GM12878 (cell line): Measurements from ENCODE around the gene ADARB1.

Experiments
- TARDBP ChIP-seq: IDR thresholded peaks from 2 replicates; pipeline ENCODE4 v1.6.1; 2016; ENCODE audit warnings: borderline replicate concordance
- ZSCAN29 ChIP-seq: fragments of 450-650 bp; IDR thresholded peaks from 2 replicates; pipeline ENCODE4 v1.6.1; 2017; ENCODE audit warnings: mild to moderate bottlenecking, moderate library complexity
- TF ChIP-seq, protein P1 (sequence below): IDR thresholded peaks from 2 replicates; pipeline ENCODE4 v1.6.1; 2012; ENCODE audit warnings: mild to moderate bottlenecking, low read depth, low read length
- TF ChIP-seq, protein P2 (sequence below): IDR thresholded peaks from 2 replicates; pipeline ENCODE4 v1.6.1; 2011; ENCODE audit warnings: low read depth, low read length, improper control_type of control experiment, borderline replicate concordance

GRCh38 chr21:45155910-45156309 lies 81.5 kb downstream of the ADARB1 start:
- TF ChIP-seq, protein P1, sequence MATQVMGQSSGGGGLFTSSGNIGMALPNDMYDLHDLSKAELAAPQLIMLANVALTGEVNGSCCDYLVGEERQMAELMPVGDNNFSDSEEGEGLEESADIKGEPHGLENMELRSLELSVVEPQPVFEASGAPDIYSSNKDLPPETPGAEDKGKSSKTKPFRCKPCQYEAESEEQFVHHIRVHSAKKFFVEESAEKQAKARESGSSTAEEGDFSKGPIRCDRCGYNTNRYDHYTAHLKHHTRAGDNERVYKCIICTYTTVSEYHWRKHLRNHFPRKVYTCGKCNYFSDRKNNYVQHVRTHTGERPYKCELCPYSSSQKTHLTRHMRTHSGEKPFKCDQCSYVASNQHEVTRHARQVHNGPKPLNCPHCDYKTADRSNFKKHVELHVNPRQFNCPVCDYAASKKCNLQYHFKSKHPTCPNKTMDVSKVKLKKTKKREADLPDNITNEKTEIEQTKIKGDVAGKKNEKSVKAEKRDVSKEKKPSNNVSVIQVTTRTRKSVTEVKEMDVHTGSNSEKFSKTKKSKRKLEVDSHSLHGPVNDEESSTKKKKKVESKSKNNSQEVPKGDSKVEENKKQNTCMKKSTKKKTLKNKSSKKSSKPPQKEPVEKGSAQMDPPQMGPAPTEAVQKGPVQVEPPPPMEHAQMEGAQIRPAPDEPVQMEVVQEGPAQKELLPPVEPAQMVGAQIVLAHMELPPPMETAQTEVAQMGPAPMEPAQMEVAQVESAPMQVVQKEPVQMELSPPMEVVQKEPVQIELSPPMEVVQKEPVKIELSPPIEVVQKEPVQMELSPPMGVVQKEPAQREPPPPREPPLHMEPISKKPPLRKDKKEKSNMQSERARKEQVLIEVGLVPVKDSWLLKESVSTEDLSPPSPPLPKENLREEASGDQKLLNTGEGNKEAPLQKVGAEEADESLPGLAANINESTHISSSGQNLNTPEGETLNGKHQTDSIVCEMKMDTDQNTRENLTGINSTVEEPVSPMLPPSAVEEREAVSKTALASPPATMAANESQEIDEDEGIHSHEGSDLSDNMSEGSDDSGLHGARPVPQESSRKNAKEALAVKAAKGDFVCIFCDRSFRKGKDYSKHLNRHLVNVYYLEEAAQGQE = no peak
- TF ChIP-seq TARDBP (no peak), ZSCAN29 (no peak)
- TF ChIP-seq, protein P2, sequence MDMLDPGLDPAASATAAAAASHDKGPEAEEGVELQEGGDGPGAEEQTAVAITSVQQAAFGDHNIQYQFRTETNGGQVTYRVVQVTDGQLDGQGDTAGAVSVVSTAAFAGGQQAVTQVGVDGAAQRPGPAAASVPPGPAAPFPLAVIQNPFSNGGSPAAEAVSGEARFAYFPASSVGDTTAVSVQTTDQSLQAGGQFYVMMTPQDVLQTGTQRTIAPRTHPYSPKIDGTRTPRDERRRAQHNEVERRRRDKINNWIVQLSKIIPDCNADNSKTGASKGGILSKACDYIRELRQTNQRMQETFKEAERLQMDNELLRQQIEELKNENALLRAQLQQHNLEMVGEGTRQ = no peak
